Glomerular endothelial cell (primary cell): ENCODE data around the gene ENDOV. TPM values are rescaled to one million over a fixed set of nuclear protein-coding genes. Genes with fewer than 3 reads are reported as not detected.

Experiments
- DNase-seq: peaks from one replicate; pipeline ENCODE4 v3.0.0-alpha.2; 2011; ENCODE audit warnings: low read depth, low spot score; ENCODE audit errors: extremely low read depth
- total RNA-seq: library from RNA; depleted of rRNA; stranded (reverse); fragments of >200 nt; gene quantifications from 2 replicates; pipeline ENCODE4 v1.2.3, GENCODE V29; 2015

ENDOV gene
- total RNA-seq = 22.0 and 30.8 TPM in 2 replicates

DNA sequence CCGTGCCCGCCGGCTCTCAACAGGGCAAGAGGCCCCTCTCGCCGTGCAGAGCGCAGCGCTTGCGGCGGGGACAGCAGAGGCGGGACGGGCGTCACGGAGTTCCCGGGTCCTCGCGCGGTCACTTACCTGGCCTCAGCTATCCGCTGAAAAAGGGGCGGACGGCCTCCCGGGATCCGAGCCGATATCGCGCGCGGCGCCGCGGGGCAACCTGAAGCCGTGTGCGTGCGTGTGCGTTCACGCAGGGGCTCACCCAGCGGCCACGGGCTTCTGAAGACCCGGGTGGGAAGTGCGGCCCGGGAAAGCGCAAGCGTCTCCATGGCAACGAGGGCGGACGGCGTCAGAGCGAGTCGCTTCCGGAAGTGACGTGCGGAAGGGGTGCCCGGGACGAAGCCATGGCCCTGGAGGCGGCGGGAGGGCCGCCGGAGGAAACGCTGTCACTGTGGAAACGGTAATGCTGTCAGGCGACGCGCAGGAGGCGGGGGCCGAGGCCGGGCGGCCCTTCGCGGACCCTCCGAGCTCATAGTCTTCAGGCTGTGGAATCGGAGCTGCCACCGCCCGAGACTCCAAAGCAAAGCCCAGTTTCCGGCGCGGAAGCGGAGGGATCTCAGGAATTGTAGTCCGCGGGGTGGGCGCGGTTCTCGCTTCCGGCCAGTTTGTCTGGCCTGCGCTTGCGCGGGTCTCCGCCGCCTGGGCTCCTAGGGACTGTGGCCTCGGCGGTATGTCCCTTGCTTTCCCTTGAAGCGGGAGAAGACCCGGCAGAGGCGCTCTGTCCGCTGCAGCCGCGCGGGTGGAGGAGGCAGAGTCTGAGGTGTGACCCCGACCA lies at the start of gene ENDOV:
TSS of gene ENDOV (plus strand) at position 365 of the 823 bp plus-strand sequence. CDS start at position 393, 28 bp downstream.
- peak; percentile 55 for DNase-seq

DNA sequence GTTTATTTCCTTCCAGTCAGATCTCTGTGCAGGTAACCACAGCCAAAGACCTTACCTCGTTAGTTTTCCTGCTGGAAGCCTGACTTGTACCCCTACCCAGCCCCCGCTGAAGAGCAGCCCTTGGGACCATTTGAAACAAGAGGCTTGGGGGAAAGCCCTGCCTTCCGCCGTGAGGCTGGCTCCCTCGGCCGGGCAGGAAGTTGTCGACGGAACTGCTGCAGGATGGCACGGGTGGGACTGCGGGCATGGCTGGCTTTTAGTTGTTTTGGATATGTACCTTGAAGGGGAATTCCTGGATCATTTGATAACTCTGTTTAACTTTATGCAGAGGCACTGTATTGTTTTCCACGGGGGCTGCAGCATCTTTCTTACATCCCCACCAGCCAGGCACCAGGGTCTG lies 49.0 kb upstream of the ENDOV start:
- no peak for DNase-seq

DNA sequence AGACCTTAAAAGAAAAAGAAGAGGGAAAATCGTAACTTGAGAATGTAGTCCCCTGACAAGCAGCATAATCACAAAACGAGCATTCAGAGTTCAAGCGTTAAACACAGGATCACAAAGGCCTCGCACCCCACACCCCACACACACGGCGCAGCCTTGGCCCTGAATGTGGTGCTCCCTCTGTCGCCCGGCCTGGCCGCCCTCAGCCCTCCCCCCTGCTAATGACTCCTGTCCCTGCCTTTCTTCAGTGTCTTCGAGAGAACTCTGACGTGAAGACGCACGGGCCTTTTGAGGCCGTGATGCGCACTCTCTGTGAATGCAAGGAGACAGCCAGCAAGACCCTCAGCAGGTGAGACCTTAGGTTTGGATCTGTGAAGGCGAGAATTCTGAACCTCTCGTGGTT lies 47.5 kb upstream of the ENDOV start:
- no peak for DNase-seq

- DNase-seq = no peak
These were observed 43.8 kb upstream of the ENDOV start for GRCh38 chr17:80371196-80371595.

DNA sequence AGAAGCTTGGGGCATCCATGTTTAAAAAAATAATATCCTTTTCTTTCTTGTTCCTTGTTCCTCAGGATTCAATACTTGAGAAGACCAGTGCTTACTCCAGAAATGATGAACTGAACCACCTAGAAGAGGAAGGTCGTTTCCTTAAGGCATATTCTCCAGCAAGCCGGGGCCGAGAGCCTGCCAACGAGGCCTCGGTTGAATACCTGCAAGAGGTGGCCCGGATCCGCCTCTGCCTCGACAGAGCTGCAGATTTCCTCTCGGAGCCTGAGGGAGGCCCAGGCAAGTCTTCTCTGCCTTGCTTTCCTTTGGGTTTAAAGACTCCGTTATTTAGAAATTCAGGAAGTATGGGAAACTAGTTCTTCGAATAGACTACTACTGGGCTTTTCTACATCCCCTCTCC lies 42.5 kb upstream of the ENDOV start:
- no peak for DNase-seq

- DNase-seq = no peak
These were observed 41.9 kb upstream of the ENDOV start for GRCh38 chr17:80372922-80373570.

DNA sequence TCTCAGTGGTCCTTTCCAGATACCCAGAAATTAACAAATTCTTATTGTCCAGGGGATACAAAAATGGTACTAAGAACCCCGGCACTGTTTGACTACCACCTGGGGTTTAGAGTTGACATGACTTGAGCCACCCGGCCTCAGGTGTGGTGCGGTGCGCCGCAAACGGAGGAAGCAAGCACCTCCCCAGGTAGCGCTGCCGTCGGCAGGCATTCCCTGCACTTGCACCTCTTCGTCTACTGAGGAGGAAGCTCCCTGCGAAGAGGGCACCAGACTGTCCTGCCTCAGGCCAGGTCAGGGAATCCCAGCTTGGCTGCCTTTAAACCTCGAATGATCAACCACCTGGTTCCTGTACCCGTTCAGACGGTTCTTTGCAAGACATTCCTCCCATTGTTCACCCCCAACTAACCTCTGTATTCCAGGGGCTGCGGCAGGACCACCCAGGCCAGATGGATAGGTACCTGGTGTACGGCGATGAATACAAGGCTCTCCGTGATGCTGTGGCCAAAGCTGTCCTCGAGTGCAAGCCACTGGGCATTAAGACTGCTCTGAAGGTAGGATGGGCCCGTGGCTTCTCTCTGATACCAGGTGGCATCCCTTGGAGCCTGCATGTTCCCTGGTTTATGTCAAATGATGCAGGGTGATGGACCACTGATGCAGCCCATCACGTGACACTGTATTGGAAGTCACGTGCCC lies 40.8 kb upstream of the ENDOV start:
- no peak for DNase-seq

DNA sequence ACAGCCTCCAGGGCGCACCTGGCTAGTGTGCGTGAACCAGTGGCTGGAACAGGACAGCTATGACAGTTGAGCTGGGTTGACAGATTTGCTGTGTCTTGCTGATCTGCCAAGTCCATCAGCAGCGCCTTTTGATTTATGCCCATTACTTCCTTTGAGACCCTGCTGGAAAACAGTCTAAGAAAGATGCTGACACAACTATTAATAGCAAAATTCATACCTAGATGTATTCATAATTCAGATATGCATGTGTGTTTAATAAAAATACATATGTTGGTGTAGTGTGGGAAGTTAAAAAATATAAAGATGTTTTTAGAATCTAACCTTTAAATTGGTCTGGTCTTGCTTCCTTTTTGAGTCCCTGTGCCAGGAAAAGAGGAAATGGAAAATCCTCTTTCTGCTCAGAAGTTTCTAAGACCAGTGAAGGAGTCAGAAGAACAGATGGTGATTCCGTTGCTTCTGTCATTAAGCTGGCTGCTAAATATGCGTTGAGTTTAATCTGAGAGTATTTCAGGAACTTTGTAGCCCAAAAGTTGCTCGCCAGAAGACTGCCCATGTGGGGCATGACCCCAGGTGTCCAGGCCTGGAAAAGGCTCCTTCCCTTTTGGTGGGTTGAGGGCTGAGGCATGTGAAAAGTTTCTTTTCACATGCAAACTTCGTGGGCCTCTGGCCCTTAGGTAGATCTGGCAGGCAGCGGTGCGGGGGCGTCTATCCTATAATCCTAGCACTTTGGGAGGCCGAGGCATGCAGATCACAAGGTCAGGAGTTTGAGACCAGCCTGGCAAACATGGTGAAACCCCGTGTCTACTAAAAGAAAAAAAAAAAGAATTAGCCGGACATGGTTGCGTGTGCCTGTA lies 40.0 kb upstream of the ENDOV start:
- DNase-seq = no peak

DNA sequence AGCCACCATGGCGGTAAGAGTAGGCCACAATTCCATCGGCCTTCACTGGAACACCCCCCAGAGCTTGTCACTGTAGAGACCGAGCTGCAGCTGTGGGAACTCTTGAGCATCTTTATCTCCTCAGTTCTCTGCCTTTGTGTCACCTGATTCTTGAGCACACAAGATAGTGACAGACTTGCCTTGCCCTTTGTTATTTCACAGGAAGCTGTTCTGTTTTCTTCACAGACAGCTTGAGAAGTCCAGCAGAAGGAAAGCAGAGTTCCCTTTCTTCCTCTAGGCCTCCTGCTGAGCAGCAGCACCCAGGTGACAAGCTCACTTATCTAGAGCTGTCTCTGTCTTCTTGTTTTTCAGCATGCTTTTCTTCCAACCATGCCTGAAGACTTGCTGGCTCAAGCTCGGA lies 38.4 kb upstream of the ENDOV start:
- no peak for DNase-seq

GRCh38 chr17:80377798-80378197 lies 37.2 kb upstream of the ENDOV start:
- DNase-seq = no peak

- no peak for DNase-seq
These were observed 35.6 kb upstream of the ENDOV start for GRCh38 chr17:80379348-80379747.

GRCh38 chr17:80380068-80380467 lies 34.9 kb upstream of the ENDOV start:
- no peak for DNase-seq

DNA sequence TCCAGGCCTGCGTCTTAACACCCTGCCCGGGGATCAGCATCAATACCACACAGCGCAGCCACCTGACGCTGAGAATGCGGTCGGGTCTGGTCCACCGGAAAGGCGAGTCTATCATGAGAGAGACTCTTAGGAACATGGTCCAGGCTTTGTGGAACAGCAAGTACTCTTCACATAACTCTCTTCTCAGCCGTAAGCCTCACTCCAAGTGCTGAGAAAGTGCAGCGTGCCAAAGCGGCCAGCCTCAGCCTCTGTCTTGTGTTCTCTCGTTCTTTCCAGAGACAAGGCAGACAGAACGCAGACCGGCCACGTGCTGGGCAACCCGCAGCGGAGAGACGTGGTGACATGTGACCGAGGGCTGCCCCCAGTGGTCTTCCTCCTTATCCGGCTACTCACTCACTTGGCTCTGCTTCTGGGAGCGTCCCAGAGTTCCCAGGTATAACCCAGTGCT lies 34.4 kb upstream of the ENDOV start:
- DNase-seq = no peak

DNA sequence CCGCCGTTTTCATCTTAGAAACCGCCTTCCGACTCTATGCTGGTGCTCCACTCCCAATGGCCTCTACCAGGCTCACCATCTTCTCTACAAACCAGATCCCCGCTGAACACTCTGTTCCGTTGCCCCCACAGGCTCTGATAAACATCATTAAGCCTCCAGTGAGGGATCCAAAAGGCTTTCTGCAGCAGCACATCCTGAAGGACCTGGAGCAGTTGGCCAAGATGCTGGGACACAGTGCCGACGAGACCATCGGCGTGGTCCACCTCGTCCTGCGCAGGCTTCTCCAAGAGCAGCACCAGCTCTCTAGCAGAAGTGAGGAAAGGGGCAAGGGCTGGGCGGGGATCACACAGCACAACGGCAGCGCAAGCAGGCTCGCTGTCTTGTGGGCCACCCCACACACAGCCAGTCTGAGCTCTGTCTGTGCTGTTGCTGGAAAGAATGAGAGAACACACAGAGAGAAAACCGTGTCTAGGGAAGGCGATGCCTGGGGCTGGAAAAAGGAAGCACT lies 33.5 kb upstream of the ENDOV start:
- DNase-seq = no peak

- no peak for DNase-seq
These were observed 32.5 kb upstream of the ENDOV start for GRCh38 chr17:80382446-80382845.

DNA sequence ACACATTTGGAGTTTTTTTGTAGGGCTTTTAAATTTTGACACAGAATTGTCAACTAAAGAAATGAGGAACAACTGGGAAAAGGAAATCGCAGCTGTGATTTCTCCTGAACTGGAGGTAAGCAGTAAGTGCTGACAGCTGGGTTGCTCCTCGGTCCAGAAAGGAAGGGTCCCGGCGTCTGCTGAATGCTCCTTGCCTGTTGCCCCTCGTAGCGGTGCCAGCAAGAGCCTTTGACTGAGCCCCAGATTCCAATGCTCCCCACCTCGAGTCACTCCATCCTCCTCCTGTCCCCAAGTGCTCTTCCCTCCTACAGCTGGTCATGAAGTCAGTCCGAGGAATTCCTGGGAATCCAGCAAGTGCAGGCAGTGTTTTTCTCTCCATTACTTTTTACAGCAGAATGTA lies 32.0 kb upstream of the ENDOV start:
- DNase-seq = no peak

DNA sequence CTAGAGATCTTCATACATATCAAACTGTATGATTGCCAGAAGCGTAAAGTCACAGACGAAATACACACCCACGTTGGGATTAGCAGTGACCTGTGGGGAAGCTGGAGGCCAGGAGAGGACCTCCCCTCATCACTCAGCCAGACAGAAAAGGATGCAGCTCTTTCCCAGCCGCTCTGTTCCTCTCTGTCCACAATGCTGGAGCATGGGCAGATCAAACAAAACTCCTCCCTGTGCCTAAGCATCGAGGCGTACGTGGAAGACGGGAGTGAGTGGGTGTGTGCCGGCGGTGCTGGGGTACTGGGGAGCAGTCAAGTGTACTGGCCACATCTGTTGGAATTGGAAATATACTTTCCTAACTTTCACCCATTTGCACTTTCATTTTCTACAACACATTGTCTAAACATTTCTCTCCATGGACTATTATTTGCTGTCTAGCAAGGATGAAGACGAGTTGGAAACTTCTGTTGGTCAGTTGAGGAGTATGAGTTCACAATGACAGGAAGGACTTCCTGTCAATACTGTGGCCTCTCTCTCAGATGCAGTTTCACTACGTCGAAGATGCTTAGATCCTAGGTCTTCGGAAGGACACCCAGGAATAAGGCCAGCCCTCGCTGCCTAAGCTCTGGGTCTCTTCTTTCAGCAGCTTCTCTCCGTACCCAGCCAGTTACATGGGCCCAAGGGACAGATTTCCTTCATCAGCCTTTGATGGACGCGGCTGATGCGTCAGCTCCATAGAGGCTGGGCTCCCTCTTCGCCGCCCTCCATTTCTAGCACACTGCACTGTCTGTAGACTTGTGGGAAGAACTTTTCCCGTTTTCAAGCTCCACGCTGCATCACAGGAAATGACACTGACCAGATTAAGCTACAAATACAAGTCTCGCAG lies 30.6 kb upstream of the ENDOV start:
- DNase-seq = no peak

DNA sequence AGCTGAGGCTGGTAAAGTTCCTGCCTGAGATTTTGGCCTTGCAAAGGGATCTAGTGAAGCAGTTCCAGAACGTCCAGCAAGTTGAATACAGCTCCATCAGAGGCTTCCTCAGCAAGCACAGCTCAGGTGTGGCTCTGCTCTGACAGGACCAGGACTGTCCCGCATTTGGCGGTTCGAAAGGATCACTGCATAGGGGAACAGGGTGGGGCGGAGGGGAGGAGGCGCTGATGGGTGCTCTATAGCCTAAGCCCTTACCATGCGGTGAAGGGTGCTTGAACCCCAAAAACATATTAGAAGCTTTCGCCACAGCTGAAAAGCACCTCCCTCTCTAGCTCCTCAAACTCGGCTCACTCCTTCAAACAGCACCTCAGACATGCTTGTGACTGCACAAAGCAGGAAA lies 29.9 kb upstream of the ENDOV start:
- no peak for DNase-seq

DNA sequence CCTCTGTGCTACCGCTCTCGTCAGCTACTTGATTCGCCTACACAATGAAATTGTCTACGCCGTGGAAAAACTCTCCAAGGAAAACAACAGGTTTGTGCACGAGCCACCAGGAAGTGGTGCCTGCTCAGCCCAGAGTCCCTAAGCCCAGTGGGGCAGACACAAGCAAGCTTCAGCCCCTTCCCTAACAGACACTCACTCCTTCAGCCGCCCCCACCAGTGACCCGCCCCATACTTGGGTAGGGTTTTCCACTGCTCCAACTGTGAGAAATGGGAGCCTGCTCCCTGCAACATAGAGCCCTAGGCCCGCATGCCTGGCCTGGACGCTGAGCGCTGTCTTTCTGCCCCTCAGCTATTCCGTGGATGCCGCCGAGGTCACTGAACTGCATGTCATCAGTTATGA lies 28.6 kb upstream of the ENDOV start:
- DNase-seq = no peak

DNA sequence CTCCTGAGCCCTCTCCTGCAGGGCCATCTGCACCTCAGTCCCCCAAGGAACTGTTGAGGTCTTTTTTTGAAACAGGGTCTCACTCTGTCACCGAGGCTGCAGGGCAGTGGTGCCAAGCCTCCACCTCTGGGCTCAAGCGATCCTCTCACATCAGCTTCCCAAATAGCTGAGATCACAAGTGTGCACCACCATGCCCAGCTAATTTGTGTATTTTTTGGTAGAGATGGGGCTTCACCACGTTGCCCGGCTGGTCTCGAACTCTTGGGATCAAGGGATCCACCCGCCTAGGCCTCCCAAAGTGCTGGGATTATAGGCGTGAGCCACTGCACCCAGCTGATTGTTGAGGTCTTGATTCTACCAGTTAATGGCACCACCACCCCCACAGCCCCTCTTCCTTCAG lies 27.9 kb upstream of the ENDOV start:
- DNase-seq = no peak
